ENCODE measurements around the gene CIAO1.
"Not testable (repeated sequence)": the region's sequence is repeated elsewhere in the genome, so short reads cannot be mapped to it uniquely, and the experiment has no call there.

The CIAO1 gene

DNA sequence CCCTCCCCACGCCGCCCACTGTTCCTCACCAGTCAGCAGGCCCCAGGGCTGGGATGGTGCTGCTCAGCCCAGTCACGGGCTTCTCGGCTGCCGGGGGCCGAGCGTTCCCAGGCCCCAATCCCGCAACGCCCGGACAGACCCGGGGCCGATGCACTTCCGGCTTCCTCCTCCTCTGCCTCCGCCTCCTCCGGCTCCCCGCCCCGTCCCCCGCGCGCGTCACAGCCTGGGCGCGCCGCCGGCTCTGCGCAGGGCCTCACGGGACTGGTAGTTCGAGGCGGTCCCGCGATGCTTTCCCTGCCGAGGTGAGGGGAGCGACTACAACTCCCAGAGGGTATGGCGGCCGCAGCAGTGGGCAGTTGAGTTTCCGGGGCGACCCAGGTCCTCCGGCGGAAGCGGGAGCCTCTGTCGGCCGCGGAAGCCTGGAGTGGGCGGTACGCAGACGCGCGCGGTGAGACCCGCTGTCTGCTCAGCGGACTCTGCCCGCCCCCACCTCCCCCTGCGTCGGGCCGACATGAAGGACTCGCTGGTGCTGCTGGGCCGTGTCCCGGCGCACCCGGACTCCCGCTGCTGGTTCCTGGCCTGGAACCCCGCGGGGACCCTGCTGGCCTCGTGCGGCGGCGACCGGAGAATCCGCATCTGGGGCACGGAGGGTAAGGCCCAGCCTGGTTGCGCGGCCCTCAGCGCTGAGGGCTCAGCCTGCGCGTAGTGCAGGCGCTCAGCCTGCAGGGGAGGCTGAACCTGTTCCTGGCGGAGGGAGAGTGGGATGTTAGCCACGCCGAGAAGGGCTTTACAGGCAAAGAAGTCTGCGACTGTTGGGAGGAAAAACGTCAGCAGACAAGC lies at the start of gene CIAO1, which contains the start of gene TMEM127:
Gene CIAO1, plus strand, starts transcription at position 386 of the 840 bp plus-strand sequence. Its CDS starts 126 bp downstream, at position 512.
Gene TMEM127, minus strand, starts transcription at position 158 of the 840 bp plus-strand sequence. CDS start 616 bp downstream, outside the sequence.
- DNase-seq: peak; percentile 97

DNA sequence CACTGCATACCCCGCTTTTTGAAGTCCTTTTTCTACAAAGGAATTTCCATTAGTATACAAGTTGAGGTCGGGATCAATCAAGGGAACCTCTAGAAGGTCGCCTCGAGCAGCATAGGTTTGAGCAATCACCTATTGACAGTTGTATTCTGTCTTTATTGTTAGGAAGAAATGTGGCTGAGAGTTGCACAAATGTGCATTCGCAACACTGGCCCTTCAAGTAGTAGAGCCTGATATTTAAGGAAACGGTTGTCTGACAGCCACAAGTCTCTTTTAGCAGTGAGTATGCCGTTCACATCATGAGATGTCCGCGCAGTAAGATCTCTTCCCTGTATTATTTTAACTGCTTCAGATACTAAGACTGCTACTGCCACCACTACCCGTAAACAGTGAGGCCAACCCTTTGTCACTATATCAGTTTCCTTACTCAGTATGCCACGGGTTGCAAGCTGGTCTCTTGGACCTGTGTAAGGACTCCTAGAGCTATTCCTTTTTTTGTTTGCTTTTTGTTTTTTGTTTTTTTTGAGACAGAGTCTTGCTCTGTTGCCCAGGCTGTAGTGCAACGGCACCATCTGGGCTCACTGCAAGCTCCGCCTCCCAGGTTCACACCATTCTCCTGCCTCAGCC lies 47.4 kb upstream of the CIAO1 start:
- DNase-seq: no peak

DNA sequence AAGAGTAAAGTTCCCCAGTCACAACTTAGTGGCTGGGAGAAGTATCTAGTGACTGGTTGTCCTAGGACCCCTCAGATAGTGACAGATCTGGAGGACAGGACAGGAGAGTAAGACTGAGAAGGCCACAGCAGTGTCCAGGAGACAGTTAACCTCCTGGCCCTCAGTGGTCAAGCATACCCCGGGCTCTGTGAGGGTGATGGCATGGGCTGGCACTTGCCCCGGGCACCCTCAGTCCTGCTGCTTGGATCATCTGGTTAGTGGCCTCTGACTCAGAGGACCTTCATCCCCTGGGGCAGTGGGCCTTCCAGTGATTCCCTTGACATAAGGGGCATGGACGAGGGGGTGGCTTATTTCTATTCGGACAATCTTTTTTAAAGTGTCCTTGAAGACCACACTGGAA lies 46.1 kb upstream of the CIAO1 start:
- DNase-seq: not testable (repeated sequence)

DNA sequence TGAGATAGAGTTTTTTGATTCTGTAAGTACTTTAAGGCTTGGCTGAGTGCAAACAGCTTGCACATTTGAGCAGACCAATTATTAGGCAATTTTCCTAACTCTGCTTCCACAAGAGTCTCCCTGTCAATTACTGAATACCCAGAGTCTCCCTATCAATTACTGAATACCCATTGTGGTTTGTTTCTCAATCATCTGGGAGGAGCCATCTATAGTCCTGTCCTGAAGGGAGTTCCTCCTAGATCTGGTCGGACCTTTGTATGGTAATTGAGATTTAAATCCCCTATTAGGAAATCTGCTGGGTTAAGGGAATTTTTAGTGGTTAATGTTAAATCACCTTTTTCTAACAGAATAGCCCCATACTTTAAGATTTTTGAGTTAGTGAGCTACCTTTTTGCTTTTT lies 44.9 kb upstream of the CIAO1 start:
- not testable (repeated sequence) for DNase-seq

DNA sequence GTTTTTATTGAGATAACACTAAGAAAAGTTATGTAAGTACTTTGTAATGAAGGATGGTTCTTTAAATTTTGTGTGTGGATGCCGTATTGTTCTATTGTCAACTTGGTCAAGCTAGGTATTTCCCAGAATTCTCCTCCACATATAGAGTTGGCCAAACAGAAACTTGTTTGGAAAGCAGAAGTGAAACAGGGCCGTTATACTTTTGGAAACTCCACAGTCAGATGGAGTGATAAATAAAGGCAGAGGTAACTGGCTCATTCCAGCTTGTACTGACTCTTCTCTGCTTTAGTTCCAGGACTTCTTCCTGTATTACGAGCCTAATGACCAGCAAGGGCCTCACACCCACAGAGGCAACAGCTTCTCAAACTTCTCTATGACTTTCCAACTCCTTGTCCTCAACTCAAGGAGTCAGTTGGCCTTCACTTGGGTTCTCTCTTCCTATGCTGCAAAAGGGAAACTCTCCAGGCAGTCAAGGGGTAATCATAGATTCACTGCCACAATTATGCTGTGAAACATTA lies 41.0 kb upstream of the CIAO1 start:
- no peak for DNase-seq

DNA sequence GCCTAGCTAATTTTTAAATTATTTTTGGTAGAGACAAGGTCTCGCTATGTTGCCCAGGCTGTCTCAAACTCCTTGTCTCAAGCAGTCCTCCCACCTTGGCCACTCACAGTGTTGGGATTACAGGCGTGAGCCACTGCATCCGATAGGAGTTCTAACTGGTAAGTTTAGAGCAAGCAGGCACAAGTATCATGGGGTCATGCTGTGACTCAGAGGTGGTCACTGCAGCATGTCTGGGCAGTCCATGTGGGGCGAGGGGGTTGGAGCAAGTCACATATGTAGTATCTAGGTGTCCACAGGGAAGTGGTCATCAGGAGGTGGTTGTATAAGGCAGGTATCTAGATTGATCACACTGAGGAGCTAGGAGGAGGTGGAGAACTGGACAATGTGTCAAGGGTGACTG lies 34.7 kb upstream of the CIAO1 start:
- no peak for DNase-seq

DNA sequence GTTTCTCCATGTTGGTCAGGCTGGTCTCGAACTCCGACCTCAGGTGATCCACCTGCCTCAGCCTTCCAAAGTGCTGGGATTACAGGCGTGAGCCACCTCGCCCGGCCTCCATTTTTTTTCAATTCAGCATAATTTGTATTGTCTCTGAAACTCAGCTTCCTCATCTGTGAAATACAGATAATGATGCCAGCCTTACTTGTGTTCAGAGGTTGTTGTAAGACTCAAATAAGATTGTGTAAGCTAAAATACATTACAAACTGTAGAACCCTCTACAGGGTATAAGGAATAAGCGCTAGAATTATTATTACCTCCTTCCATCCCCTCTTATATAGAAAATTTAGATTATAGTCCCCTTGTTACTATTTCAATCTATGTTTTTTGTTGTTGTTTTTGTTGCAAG lies 32.6 kb upstream of the CIAO1 start:
- DNase-seq: no peak

DNA sequence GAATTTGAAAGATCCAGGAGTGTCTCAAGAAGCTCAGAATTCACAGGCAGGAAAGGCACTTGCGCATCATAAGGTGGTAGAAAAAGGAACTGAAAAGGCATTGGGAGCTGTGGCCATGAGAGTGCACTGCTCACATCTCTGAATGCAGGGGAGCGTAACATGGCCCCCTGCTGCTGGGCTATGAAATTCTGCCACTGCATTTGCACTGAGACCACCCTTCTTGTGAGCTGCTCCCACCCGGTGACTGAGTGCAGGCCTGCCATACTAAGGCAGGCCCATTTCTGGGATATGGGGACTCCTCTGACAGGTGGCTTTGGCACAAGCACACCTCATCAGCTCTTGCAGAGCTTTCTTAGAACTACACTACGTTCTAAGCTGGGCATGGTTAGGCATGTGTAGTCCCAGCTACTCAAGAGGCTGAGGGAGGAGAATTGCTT lies 32.1 kb upstream of the CIAO1 start:
- no peak for DNase-seq

DNA sequence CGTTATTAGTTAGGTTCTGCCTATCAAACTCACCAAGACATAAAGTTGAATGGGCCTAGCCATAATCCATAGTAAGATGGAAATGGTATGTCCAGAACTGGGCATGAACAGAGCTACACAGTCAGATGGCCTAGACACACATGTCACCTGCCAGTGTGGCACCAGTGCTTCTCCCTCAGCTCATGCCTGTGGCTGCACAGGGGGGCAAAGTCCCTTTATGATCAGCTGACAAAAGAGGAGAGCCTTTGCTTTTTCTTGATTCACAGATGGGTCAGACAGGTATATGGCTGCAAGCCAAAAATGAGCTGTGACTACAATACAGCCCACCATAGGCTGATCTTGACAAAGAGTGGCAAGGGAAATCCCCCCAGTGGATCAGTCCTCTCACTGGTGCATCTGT lies 29.1 kb upstream of the CIAO1 start:
- no peak for DNase-seq

DNA sequence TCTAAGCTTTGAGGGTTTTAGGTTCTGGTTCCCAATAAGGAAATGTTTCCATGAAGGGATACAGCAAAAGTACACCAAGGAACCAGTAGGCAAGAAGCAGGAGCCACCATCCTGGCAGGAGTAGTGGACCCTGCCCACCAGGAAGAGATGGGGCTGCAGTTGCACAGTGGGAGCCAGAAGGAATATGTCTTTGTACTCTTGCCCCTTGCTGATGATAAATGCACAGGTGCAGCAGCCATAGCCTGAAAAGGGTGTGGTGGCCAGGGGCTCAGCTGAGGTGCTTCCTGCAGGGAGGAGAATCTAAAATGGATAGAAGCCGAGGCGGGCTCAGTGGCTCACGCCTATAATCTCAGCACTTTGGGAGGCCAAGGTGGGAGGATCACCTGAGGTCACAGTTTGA lies 27.8 kb upstream of the CIAO1 start:
- no peak for DNase-seq

DNA sequence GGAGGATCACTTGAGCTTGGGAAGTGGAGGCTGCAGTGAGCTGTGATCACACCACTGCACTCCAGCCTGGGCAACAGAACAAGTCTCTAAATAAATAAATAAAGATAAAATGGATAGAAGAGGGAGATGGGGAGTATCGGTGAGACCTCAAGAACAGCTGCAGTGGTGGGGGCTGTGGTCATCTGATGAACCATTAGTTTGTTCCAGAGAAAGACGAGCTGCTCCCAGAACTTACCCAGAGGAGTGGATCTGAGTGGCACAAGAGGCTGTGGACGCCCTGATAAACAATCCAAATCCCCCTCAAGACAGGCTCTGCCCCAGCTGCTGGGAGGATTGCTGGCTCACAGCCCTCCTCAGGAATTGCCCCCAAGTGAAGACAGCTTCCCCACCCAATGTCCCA lies 26.9 kb upstream of the CIAO1 start:
- no peak for DNase-seq

DNA sequence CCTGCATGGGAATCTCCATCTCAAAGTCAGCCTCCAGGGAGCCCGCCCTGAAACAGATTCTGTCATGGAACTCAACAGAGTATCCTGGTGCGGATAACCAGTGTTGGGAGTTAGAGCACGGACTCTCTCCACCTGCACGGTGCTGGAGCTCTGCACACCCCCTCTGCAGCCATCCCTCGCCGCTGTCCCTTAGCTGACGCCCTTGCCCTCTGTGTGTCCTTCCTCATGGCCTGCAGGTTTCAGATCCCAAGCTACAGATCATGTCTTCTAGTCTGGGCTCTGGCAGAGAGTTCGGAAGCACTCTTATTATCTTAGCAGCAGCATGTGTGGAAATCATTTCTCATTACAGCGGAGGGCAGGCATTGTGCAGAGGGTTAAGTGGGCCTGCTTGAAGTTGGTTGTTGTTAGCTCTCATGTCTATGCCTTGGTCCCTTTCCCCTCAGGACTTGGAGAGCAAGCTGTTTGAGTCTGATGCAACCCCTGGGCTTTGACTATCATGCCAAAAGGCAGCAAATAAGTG lies 26.2 kb upstream of the CIAO1 start:
- DNase-seq: no peak

DNA sequence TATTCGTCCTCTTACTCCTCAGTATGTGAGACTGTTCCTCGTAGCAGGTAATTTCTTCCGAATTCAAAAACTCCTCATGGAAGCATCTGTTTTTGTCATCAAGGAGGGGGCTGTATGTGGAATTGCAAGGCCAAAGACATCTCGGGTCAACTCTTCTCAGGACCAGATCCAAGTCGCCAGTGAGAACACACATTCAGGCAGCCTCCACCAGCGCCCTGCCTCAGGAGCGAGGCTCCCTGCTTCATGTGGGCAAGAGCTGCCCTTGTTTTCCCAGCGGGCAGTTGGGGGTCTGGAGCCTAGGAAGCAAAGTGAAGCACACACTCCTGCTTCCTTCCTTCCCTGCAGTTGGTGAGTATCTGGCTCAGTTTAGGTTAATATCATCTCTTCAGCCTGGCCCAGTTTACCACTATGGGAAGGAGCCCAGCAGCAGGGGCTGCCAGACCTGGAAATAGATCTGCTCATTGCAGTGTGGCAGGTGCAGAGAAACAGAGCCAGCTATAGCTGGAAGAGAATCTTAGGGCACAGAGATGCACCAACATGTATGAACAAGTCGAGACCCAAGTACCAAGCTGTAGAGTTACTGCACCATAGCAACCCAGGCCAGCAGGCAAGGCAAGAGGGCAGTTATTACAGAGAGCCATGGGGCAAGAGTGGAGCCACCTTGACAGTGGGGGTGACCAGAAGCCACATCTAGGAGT lies 25.5 kb upstream of the CIAO1 start:
- no peak for DNase-seq

DNA sequence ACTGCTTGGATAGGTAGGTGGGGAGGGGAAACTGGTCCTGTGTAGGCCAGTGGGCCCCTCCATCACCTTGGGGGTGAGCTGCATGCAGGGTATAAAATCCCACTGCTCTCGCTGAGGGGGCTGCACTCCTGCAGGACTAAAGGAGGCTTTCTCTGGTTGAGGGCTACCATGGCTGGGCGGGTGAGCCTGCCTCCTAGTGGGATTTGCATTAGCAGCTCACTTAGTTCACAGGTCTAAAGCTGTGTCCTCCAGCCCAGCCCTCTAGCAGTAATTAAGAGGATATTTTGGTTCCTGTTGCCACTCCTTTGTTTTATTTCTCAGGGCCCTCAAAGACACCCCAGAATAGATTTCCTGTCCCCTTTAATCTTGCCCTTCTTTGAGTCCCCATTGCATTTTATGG lies 24.8 kb upstream of the CIAO1 start:
- no peak for DNase-seq

DNA sequence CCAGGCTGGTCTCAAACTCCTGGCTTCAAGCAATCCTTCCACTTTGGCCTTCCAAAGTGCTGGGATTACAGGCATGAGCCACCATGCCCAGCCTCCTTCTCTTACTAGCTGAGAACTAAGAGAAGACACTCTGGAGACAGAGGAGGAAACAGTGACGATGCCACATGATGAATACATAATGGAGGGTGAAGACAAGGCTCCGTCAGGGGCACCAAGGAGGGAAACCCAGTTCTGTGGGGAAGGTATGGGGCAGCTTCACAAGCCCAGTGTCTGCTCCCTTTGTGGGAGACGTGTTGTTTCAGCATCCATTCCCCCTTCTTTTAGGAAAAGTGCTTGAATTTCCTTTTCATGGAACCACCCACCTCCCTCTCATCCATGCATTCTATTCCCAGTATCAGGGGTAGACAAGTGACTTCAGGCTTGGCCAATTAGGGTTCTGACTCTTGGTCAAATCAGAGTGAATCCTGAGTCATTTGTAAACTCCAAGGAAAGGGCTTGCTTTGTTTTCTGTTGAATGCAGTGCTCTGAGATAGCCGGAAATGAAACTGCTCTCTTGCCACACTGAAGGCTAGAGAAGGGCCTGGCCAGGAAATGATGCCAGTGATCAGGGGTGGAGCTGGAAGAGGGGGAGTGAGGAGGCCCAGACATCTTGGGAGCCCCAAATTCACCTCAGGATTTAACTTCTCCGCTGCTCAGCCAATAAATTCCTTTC lies 24.0 kb upstream of the CIAO1 start:
- peak; percentile 35 for DNase-seq

DNA sequence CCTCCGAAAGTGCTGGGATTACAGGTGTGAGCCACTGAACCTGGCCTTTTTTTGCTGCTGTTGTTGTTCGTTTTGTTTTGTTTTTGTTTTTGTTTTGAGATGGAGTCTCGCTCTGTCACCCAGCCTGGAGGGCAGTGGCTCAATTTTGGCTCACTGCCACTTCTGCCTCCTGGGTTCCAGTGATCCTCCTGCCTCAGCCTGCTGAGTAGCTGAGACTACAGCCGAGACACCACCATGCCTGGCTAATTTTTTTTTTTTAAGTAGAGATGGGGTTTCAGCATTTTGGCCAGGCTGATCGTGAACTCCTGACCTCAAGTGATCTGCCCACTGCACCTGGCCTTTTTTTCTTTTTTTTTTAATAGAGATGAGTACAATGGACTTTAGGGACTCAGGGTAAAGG lies 22.2 kb upstream of the CIAO1 start:
- no peak for DNase-seq

DNA sequence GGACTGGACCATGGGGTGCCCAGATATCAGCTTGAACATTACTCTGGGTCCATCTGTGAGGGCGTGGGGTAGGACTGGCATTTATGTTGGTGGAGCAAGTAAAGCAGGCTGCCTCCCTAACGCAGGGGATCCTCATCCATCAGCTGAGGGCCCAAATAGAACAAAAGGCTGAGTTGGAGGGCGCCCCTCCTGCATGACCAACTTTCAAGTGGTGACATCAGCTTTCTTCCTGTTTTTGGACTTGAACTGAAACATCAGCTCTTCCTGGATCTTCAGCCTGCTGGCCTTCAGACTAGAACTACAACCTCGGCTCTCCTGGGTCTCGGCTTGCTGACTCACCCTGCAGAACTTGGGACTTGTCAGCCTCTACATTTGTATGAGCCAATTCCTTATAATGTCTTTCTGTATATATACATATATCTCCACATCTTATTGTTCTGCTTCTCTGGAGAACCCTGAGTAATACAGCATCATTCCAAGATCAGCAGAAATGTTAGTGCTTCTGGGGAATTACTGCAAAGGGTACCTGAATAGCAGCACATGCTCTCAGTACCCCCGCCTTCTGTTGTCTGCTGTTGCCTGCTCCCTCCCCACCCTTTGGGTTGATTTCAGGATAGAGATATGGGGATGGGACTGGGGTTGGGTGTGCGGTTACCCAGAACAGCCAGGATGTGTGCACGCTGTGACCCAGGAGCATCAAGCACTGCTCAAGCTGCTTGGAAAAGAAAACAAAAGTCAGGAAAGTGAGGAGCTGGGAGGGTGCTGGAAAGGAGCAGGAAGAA lies 20.2 kb upstream of the CIAO1 start:
- peak; percentile 23 for DNase-seq

DNA sequence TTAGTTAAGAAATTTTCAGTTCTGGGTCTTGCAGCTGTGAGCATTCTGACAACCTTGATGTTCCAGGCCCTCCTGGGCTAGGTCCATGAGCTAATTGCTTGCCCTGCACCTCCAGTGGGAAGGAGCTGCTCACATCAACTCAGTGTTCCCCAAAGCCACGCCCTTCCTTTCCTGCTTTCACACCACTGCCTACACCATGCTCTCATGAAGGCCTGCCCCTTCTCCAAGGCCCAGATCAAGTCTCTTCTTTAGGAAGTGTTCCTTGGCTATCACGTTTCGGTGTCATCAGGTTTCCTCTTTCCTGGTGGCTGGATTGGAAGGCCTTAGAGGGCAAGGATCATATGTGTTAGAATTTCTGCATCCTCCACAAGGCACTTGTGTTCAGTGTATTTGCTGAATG lies 19.0 kb upstream of the CIAO1 start:
- DNase-seq: no peak

DNA sequence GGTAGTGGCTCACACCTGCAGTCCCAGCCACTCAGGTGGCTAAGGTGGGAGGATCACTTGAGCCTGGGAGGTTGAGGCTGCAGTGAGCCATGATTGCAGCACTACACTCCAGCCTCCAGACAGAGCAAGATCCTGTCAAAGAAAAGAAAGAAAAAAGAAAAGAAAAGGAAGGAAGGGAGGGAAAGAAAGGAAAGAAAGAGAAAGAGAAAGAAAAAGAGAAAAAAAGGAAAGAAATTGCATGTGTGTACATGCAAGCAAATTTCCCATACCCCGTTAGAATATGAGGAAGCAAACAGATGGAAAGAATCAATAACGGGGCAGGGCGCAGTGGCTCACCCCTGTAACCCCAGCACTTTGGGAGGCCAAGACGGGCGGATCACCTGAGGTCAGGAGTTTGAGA lies 18.1 kb upstream of the CIAO1 start:
- no peak for DNase-seq

DNA sequence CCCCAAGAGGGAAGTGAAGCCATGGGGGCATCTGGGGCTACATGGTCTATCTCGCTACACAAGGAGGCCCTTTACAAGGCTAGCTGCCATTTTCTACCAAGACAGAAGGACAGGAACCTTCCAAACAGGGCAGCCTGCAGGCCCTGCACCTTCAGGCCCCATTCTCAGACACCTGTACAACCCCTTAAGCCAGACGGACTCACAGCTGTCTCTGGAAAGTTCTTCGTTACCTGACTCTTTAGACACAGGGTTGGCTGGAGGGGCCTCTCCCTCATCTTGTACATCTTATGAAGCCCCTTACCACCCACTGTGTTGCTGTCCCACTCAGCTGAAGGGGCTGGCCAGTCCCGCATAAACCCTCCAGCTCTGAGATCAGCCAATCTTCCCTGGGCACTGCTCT lies 17.4 kb upstream of the CIAO1 start:
- no peak for DNase-seq

DNA sequence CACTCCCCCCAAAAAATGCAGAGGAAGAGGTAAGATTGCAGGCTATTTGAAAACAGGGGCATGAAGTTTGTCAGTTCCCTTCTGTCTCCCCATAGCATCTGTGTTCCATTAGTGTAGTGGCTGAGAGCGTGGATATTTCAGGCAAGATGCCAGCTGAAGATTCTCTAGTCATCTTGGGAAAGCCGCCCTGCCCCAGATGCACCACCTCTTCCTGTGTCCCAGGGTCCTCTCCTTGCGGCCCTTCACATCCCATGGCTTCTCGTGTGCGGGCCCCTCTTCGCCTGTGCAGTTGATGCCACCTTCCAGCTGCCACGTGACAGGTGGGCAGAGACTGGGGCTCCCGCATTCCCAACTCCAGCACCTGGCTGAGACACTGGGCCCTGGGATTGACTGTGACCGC lies 16.4 kb upstream of the CIAO1 start:
- peak; percentile 89 for DNase-seq

DNA sequence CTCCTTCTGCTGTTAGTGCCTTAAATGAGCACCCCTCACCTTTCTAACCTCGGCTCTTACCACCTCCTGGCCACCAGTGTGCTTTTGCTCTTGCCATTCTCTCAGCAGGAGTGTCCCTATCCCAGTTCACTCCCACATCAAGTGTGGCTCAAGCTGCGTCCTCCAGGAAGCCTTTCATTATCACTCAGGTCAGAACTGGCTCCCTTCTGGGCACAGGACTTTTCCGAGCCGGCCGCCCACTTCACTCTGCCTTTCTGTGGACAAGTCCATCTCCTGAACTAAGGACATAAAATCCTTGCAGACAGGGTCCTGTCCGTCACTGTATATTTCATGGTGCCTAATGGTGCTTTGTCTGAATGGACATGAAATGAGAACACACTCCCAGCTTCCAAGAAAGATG lies 15.8 kb upstream of the CIAO1 start:
- no peak for DNase-seq

Data from fibroblast of skin of right quadriceps (primary cell).